ENCODE measurements around the gene DPYSL4. TPM values are rescaled to one million over a fixed set of nuclear protein-coding genes. Genes with fewer than 3 reads are reported as not detected.

The DPYSL4 gene
- total RNA-seq, 1 experiment from 2014 or later: 26.3 TPM

DNA sequence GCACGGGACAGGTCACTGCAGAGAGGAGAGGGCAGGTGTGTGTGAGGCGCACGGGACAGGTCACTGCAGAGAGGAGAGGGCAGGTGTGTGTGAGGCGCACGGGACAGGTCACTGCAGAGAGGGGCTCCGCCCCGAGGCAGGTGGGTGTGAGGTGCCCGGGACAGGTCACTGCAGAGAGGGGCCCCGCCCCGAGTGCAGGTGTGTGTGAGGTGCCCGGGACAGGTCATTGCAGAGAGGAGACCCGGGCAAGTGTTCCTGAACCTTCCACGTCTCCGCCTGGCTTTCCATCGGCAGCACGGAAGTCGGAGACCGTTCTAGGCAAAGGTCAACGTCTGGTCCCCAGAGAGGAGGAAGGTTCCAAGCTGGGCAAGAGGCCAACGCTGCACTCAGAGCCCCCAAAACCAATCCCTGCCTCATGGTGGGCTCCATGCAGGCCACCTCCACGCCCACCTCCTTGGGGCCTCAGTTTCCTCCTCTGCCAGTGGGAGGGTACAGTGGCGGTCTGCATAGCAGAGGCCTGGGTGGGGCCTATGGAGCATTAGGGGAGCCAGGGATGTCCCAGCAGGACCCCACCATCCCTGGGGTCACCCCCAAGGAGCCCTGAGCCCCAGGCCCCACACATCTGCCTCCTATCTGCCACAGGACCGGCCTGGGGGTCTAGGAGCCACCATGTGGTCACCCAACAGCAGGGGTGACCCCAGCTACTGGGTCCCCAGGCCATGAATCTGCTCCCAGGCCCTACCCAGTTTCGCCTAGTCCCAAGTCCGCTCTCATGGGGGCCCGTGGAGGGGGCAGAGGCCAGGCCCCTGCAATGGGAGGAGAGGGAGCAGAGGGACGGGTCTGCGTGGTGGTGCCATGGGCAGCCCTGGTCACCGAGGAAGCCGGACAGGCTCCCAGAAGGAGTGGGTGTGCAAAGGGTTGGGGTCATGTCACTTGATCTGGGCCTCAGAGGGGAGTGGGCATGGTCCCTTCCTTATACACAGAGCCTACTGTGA lies 64.0 kb downstream of the DPYSL4 start:
- no peaks in the 10 kb centered on the region for H3K27me3 ChIP-seq (ENCODE audit: insufficient read depth, low read length)
- H3T11ph ChIP-seq (ENCODE audit: low read length): no peak overlapping the region
- H2AK5ac ChIP-seq (ENCODE audit: insufficient read length, low read length): no peak overlapping the region
- H3K4me2 ChIP-seq (ENCODE audit: insufficient read depth, insufficient read length, low read length): no peak overlapping the region
- Mint-ChIP-seq H3K27ac (no peak overlapping the region), H3K4me3 (no peak overlapping the region), H3K27me3 (ENCODE audit: low read depth) (peaks cover 4% of the 10 kb centered on the region), H3K36me3 (ENCODE audit: insufficient read depth in 1 of 3, low read depth in 3 of 3) (no peaks in the 10 kb centered on the region), H3K4me1 (peaks cover 8 to 20% of the 10 kb centered on the region in 2 experiments), H3K9me3 (no peaks in the 10 kb centered on the region)
- no peaks in the 10 kb centered on the region for H4K20me1 ChIP-seq (ENCODE audit: control insufficient read depth, insufficient read depth, insufficient read length)
- H3K18ac ChIP-seq (ENCODE audit: insufficient read length, low read depth, low read length): no peak overlapping the region
- H2BK5ac ChIP-seq (ENCODE audit: insufficient read length, low read length): no peak overlapping the region
- H3K4me1 ChIP-seq (ENCODE audit: insufficient read depth, low read length): no peaks in the 10 kb centered on the region
- H2BK120ac ChIP-seq (ENCODE audit: low read depth, low read length, poor library complexity, severe bottlenecking): no peak overlapping the region
- H2BK15ac ChIP-seq (ENCODE audit: low read depth, low read length): no peak overlapping the region
- no peak overlapping the region for H2BK20ac ChIP-seq (ENCODE audit: low read depth, low read length, poor library complexity, severe bottlenecking)
- WGBS (ENCODE audit: extremely low coverage, insufficient read length, low lambda C conversion rate): no CpG with 5 or more reads among the region's 30 CpGs
- no peak for DNase-seq
- no peak overlapping the region for H4K5ac ChIP-seq (ENCODE audit: insufficient read length, low read depth, low read length)
- H3K9ac ChIP-seq (ENCODE audit: extremely low read depth, insufficient read length, low read length): no peak overlapping the region
- no peak overlapping the region for H3K27ac ChIP-seq (ENCODE audit: insufficient read length, low read depth, low read length)
- no peak overlapping the region for H3K56ac ChIP-seq (ENCODE audit: insufficient read length, low read depth, low read length)
- H4K8ac ChIP-seq (replicated peaks; ENCODE audit: insufficient read length, low read depth, low read length): no peak overlapping the region
- H4K91ac ChIP-seq (ENCODE audit: insufficient read length, low read depth, low read length): no peak overlapping the region
- H3K23ac ChIP-seq (ENCODE audit: insufficient read length, low read depth, low read length): no peak overlapping the region
- no peak overlapping the region for H3K14ac ChIP-seq (ENCODE audit: insufficient read depth, low read length)
- H3K23me2 ChIP-seq (ENCODE audit: insufficient read length, low read depth, low read length, poor library complexity, severe bottlenecking): peaks cover 4% of the 10 kb centered on the region
- H3K79me2 ChIP-seq (ENCODE audit: insufficient read depth, low read length): no peaks in the 10 kb centered on the region
- no peak for TF ChIP-seq CTCF (conservative IDR thresholded peaks at IDR 0.05)
- H2BK12ac ChIP-seq (ENCODE audit: insufficient read length, low read depth, low read length): no peak overlapping the region
- no peak overlapping the region for H3K4ac ChIP-seq (ENCODE audit: low read depth, low read length)
- H2AFZ ChIP-seq (ENCODE audit: low read length): no peak overlapping the region
- H3K9me3 ChIP-seq (ENCODE audit: control insufficient read depth, low read depth, low read length): no peaks in the 10 kb centered on the region
- H3K79me1 ChIP-seq (ENCODE audit: insufficient read depth, low read depth, low read length, poor library complexity, severe bottlenecking): no peaks in the 10 kb centered on the region

Data from H9 (cell line).